ENCODE data around the gene APCDD1L. TPM values are rescaled to one million over a fixed set of nuclear protein-coding genes. Genes with fewer than 3 reads are reported as not detected.

Gene APCDD1L
- total and polyA plus RNA-seq, 12 donors: 0.08 to 1.8 (median 1.1) TPM; not detected in 2

- peaks cover 0 to 53% (median 27%) of the 10 kb centered on the region in 11 donors for H3K9me3 ChIP-seq
- WGBS, 2 donors: 39 to 54% methylated on average over 10 of the region's 10 CpGs
Measured at GRCh38 chr20:58482416-58482815, 32.8 kb downstream of the APCDD1L start.

GRCh38 chr20:58481481-58482021 is 33.6 kb downstream of the APCDD1L start:
- peak; percentile 36 to 38 for DNase-seq
- Histone ChIP-seq H3K9me3 (peaks cover 0 to 53% (median 27%) of the 10 kb centered on the region in 11 donors), H3K36me3 (no peaks in the 10 kb centered on the region), H3K27me3 (peaks cover 0 to 6% (median 0%) of the 10 kb centered on the region in 7 donors), H3K27ac (peak overlapping the region in 4 of 10 donors; percentile 28 to 57 (median 39)), H3K4me1 (peaks cover 0 to 8% (median 0%) of the 10 kb centered on the region in 9 donors), H3K4me3 (no peak overlapping the region)
- TF ChIP-seq CTCF (IDR thresholded peaks at IDR 0.05): peak in 8 of 9 donors; percentile 18 to 58 (median 45)
- 21 to 29% methylated on average over 18 of the region's 18 CpGs for WGBS, 2 donors
- ATAC-seq: peak in 6 of 8 donors; percentile 21 to 70 (median 60)
- intact Hi-C loops (cut with DNase I): loop anchor here in 3 of 10 donors (5.0 to 10.0 kb wide), 2 partner anchors 163 to 976 kb away; no protein-coding TSS in a partner anchor

More at GRCh38 chr20:58482416-58482815, 32.8 kb downstream of the APCDD1L start:
- ATAC-seq (no peak), DNase-seq (no peak)
- H3K27me3 ChIP-seq: peaks cover 0 to 6% (median 0%) of the 10 kb centered on the region in 7 donors
- H3K36me3 ChIP-seq: no peaks in the 10 kb centered on the region
- no peak overlapping the region for H3K4me3 ChIP-seq
- intact Hi-C loops (cut with DNase I): loop anchor here in 3 of 10 donors (5.0 to 10.0 kb wide), 2 partner anchors 162 to 975 kb away; no protein-coding TSS in a partner anchor
- peaks cover 0 to 8% (median 0%) of the 10 kb centered on the region in 9 donors for H3K4me1 ChIP-seq
- no peak for TF ChIP-seq CTCF (IDR thresholded peaks at IDR 0.05)
- no peak overlapping the region for H3K27ac ChIP-seq

- Histone ChIP-seq H3K9me3 (peaks cover 0 to 47% (median 19%) of the 10 kb centered on the region in 11 donors), H3K4me3 (no peak overlapping the region), H3K4me1 (peaks cover 0 to 8% (median 0%) of the 10 kb centered on the region in 9 donors), H3K36me3 (no peaks in the 10 kb centered on the region), H3K27me3 (peaks cover 0 to 6% (median 0%) of the 10 kb centered on the region in 7 donors), H3K27ac (peak overlapping the region in 5 of 10 donors; percentile 0 to 60 (median 46))
- ATAC-seq (peak in 6 of 8 donors; percentile 77 to 83 (median 80)), DNase-seq (peak in 1 of 2 donors; percentile 38)
- intact Hi-C loops (cut with DNase I): loop anchor here in 3 of 10 donors (5.0 to 10.0 kb wide), 2 partner anchors 164 to 977 kb away; no protein-coding TSS in a partner anchor
- no peak for TF ChIP-seq CTCF (IDR thresholded peaks at IDR 0.05)
- WGBS, 2 donors: 71 to 74% methylated on average over 16 of the region's 16 CpGs
Measured at GRCh38 chr20:58480551-58481336, 34.5 kb downstream of the APCDD1L start.

Measured in heart right ventricle (tissue), 16 donors.